Measurements from ENCODE around the gene MAST2. TPM values are rescaled to one million over a fixed set of nuclear protein-coding genes. Genes with fewer than 3 reads are reported as not detected.

The MAST2 gene
- total RNA-seq, 1 experiment from 2014 or later = 77.0 TPM

DNA sequence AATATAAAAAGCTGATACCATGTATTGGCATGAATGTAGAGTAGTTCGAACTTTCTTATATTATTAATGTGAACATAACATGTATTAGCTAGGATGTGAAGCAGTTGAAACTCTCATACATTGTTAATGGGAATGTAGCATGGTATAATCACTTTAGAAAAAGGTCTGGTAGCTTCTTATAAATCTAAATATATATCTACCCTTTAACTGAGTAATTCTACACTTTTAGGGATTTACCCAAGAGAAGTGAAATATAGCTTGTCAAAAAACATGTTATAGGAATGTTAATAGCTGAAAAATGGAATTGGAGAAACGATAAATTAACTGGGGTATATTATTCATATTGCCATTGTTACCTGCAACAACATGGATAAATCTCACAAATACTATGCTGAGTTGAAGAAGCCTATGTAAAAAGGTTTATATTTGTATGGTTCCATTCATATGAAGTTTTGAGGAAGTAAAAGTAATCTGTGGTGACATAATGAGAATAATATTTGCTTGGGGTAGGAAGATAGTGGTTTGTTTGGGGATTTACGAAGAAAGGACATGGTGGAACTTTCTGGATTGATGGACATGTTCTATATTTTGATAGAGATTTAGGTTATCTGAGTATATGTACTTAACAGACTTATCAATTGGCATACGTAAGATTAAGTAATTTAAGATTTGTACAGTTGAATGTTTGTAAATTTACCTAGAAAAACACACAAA is 76.6 kb downstream of the MAST2 start:
- ATAC-seq (no peak), DNase-seq (ENCODE audit: low read depth, low spot score) (no peak)
- no TSS peak for BruUV-seq (replicated peaks)
- no peaks in the 10 kb centered on the region for H3K36me3 ChIP-seq (ENCODE audit: control insufficient read depth, insufficient read depth, low read length)
- no peaks in the 10 kb centered on the region for H3K9me3 ChIP-seq (ENCODE audit: control insufficient read depth, insufficient read depth, low read depth, low read length)
- POLR2A ChIA-PET = interaction anchor here (0.7 kb wide), 1 partner anchor 48 kb away, joined by 10 read pairs; no protein-coding TSS in a partner anchor
- TF ChIP-seq, protein P1, sequence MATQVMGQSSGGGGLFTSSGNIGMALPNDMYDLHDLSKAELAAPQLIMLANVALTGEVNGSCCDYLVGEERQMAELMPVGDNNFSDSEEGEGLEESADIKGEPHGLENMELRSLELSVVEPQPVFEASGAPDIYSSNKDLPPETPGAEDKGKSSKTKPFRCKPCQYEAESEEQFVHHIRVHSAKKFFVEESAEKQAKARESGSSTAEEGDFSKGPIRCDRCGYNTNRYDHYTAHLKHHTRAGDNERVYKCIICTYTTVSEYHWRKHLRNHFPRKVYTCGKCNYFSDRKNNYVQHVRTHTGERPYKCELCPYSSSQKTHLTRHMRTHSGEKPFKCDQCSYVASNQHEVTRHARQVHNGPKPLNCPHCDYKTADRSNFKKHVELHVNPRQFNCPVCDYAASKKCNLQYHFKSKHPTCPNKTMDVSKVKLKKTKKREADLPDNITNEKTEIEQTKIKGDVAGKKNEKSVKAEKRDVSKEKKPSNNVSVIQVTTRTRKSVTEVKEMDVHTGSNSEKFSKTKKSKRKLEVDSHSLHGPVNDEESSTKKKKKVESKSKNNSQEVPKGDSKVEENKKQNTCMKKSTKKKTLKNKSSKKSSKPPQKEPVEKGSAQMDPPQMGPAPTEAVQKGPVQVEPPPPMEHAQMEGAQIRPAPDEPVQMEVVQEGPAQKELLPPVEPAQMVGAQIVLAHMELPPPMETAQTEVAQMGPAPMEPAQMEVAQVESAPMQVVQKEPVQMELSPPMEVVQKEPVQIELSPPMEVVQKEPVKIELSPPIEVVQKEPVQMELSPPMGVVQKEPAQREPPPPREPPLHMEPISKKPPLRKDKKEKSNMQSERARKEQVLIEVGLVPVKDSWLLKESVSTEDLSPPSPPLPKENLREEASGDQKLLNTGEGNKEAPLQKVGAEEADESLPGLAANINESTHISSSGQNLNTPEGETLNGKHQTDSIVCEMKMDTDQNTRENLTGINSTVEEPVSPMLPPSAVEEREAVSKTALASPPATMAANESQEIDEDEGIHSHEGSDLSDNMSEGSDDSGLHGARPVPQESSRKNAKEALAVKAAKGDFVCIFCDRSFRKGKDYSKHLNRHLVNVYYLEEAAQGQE (IDR thresholded peaks at IDR 0.05; ENCODE audit: insufficient read depth in 1 of 2, low read depth in 2 of 2, low read length in 1 of 2) = no peak
- TF ChIP-seq, protein P2, sequence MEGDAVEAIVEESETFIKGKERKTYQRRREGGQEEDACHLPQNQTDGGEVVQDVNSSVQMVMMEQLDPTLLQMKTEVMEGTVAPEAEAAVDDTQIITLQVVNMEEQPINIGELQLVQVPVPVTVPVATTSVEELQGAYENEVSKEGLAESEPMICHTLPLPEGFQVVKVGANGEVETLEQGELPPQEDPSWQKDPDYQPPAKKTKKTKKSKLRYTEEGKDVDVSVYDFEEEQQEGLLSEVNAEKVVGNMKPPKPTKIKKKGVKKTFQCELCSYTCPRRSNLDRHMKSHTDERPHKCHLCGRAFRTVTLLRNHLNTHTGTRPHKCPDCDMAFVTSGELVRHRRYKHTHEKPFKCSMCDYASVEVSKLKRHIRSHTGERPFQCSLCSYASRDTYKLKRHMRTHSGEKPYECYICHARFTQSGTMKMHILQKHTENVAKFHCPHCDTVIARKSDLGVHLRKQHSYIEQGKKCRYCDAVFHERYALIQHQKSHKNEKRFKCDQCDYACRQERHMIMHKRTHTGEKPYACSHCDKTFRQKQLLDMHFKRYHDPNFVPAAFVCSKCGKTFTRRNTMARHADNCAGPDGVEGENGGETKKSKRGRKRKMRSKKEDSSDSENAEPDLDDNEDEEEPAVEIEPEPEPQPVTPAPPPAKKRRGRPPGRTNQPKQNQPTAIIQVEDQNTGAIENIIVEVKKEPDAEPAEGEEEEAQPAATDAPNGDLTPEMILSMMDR (IDR thresholded peaks at IDR 0.05) = no peak
- TF ChIP-seq POLR2AphosphoS5 (IDR thresholded peaks at IDR 0.05; ENCODE audit: low read depth, low read length) = no peak
- no peak for TF ChIP-seq TCF7L2 (IDR thresholded peaks at IDR 0.05; ENCODE audit: low read depth, low read length)
- TF ChIP-seq SIN3A (IDR thresholded peaks at IDR 0.05; ENCODE audit: borderline replicate concordance, insufficient read depth, low read depth, low read length) = no peak
- in situ Hi-C loops (cut with HindIII; ENCODE audit: low pct_unique_long_range_greater_than_20kb, low sequenced_read_pairs) = no loop called here
- peaks cover 9% of the 10 kb centered on the region for H3K4me1 ChIP-seq (ENCODE audit: control insufficient read depth, insufficient read depth, low read length)
- CTCF ChIA-PET = interaction anchor here (0.7 kb wide), 1 partner anchor 258 kb away, joined by 7 read pairs; no protein-coding TSS in a partner anchor
- H3K27me3 ChIP-seq (ENCODE audit: control insufficient read depth, insufficient read depth, low read length) = no peaks in the 10 kb centered on the region
- intact Hi-C loops (cut with micrococcal nuclease; ENCODE audit: unreplicated experiment) = loop anchor here (5.0 kb wide), 1 partner anchor 193 kb away; the partner anchor contains the start of genes GPBP1L1 and TMEM69
- H3K4me3 ChIP-seq (ENCODE audit: low read depth in 2 of 2, low read length in 2 of 2) = no peak overlapping the region
- H3K27ac ChIP-seq (ENCODE audit: low read length) = no peak overlapping the region

DNA sequence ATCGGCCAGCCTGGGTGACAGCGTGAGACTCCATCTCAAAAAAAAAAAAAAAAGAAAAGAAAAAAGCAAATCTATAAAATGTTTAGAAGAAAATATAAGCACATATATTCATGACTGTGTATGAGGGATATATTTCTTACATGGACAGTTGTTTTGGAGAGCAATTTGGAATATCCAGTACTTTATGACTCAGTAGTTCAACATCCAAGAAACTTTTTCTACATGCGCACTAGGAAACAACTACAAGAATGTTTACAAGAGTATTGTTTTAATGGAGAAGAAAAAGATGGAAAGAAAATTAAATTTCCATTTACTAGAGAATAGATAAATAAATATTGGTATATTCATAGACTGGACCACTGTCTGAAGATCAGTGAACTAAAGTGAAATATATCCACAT is 77.5 kb downstream of the MAST2 start:
- in situ Hi-C loops (cut with HindIII; ENCODE audit: low pct_unique_long_range_greater_than_20kb, low sequenced_read_pairs) = no loop called here
- TF ChIP-seq, protein P2 (IDR thresholded peaks at IDR 0.05) = no peak
- no peak for TF ChIP-seq TCF7L2 (IDR thresholded peaks at IDR 0.05; ENCODE audit: low read depth, low read length)
- no peak for TF ChIP-seq POLR2AphosphoS5 (IDR thresholded peaks at IDR 0.05; ENCODE audit: low read depth, low read length)
- TF ChIP-seq, protein P1 (IDR thresholded peaks at IDR 0.05; ENCODE audit: insufficient read depth in 1 of 2, low read depth in 2 of 2, low read length in 1 of 2) = no peak
- no peak for TF ChIP-seq SIN3A (IDR thresholded peaks at IDR 0.05; ENCODE audit: borderline replicate concordance, insufficient read depth, low read depth, low read length)
- H3K36me3 ChIP-seq (ENCODE audit: control insufficient read depth, insufficient read depth, low read length) = no peaks in the 10 kb centered on the region
- no peak overlapping the region for H3K27ac ChIP-seq (ENCODE audit: low read length)
- peaks cover 9% of the 10 kb centered on the region for H3K4me1 ChIP-seq (ENCODE audit: control insufficient read depth, insufficient read depth, low read length)
- ChIA-PET CTCF (no interaction called here), POLR2A (no interaction called here)
- intact Hi-C loops (cut with micrococcal nuclease; ENCODE audit: unreplicated experiment) = loop anchor here (5.0 kb wide), 1 partner anchor 194 kb away; the partner anchor contains the start of genes GPBP1L1 and TMEM69
- no peaks in the 10 kb centered on the region for H3K9me3 ChIP-seq (ENCODE audit: control insufficient read depth, insufficient read depth, low read depth, low read length)
- H3K4me3 ChIP-seq (ENCODE audit: low read depth in 2 of 2, low read length in 2 of 2) = no peak overlapping the region
- no peak for ATAC-seq
- H3K27me3 ChIP-seq (ENCODE audit: control insufficient read depth, insufficient read depth, low read length) = no peaks in the 10 kb centered on the region
- BruUV-seq (replicated peaks) = no TSS peak
- no peak for DNase-seq (ENCODE audit: low read depth, low spot score)
